ENCODE measurements around the gene VWA3A. TPM values are rescaled to one million over a fixed set of nuclear protein-coding genes. Genes with fewer than 3 reads are reported as not detected.
"Not testable (repeated sequence)": the region's sequence is repeated elsewhere in the genome, so short reads cannot be mapped to it uniquely, and the experiment has no call there.

Gene VWA3A
- total RNA-seq, 1 donor from 2014 or later, result not detected

- DNase-seq (ENCODE audit: low read depth), result no peak
Observed at GRCh38 chr16:22088642-22089041, 3.7 kb upstream of the VWA3A start.

DNA sequence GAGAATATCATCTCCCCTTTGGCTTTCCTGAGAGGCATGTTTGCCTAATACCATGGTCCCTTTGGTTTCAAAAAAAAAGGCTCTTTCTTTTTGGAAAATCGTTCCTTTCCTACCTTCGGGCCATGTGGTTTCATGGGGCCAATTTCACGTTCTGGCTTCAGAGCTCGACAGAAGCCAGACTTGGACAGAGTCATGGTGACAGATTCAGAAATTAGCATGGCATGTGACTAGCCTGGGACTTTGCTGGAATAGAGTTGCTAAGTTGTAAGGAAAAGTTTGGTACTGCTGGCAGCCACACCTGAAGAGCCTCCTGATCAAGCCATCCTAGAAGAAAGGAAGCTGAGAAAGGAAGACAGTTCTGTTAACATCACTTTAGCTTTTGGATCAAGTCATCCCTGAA, 2.4 kb upstream of the VWA3A start:
- no peak for DNase-seq (ENCODE audit: low read depth)

DNA sequence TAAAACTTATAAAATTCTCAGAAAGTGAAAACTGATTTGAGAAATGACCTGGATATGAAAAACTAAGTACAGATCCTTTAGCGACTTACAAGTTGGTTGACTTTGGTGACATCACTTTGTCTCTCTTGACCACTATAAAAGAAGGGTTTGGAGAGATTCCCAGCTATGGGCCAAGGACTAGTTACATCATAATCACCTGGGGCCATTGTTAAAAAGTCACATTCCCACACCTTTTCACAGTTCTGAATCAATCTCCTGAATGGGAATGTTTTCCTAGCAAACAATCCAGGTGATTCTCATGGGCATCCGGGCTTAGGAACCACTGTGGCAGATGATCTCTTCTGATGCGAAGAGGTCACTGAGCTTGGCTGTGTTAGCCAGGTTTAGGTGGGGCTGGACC, 620 bp upstream of the VWA3A start:
- DNase-seq (ENCODE audit: low read depth), result no peak

DNA sequence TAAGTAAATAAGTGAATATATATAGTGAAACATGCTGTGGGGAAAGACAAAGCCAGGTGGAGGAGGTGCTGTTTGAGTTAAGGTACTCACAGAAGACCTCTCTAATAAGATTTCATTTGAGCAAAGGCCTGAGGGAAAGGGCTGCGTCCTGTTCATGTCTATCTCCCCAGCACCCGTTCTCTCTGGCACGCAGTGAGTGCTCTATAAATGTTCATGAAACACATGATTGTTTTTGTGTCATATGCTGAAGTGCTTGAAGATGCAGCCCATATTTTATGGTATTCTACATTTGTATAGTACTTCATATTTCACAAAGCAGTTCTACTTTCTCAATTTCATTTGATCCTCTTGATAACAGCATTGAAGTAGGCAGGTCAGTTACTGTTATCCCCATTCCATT, 990 bp downstream of the VWA3A start:
- DNase-seq (ENCODE audit: low read depth), result no peak

GRCh38 chr16:22093996-22094395, 1.7 kb downstream of the VWA3A start:
- DNase-seq (ENCODE audit: low read depth), result no peak

GRCh38 chr16:22098405-22099255, 6.3 kb downstream of the VWA3A start:
- peak; percentile 56 for DNase-seq (ENCODE audit: low read depth)

DNA sequence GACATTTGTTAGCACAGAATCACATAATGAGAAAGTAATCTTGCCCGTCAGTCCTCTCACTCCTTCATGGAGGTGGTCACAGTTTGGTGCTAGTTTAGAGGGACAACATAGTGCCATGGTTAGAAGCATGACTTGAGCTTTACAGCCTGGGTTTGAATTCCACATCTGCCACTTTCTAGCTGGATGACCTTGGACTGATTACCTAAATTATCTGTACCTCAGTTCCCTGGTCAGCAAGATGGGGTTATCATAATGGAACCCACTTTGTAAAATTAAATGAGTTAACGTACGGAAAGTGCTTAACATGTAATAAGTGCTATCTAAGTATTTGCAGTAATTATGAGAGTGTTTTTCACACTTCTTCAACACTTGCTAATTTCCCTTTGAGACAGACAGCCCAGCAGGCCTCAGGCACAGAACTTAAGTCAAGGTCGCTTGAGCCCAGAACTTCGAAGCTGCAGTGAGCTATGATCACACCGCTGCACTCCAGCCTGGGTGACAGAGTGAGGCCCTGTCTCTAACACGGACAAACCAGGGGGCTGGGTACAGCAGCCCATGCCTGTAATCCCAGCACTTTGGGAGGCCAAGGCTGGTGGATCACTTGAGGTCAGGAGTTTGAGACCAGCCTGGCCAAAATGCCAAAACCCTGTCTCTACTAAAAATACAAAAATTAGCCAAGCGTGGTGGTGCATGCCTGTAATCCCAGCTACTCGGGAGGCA, 7.1 kb downstream of the VWA3A start:
- no peak for DNase-seq (ENCODE audit: low read depth)

DNA sequence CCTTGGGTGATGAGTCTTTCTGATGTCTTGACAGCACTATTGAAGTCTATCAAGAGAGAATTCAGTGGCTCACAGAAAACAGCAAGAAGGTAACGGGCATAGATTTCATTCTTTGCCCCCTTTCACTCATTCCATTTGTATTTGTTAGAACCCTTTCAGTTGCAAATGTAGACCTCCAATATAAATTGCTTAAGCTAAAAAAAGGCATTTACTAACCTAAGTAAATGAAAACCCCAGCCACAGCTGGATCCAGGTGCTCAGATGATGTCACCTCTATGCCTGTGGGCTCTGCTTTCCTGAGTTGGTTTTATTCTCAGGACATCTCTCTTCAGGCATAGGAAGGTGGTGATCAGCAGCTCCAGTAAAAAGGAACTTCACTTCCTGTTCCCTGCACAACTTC, 11.1 kb downstream of the VWA3A start:
- DNase-seq (ENCODE audit: low read depth), result no peak

GRCh38 chr16:22109258-22109898, 17.0 kb downstream of the VWA3A start:
- DNase-seq (ENCODE audit: low read depth), result no peak

DNA sequence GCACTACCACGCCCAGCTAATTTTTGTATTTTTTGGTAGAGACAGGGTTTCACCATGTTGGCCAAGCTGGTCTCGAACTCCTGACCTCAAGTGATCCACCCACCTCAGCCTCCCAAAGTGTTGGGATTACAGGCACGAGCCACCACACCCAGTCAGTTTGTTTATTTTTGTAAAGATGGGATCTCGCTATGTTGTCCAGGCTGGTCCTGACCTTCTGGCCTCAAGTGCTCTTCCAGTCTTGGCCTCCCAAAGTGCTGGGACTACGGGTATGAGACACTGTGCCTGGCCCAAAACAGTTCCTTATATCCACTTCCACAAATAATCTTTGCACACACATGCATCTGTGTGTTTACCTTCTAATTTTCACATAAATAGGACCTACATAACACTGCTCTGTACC, 19.3 kb downstream of the VWA3A start:
- not testable (repeated sequence) for DNase-seq (ENCODE audit: low read depth)

- DNase-seq (ENCODE audit: low read depth), result no peak
Observed at GRCh38 chr16:22116095-22116700, 23.9 kb downstream of the VWA3A start.

GRCh38 chr16:22117609-22118008, 25.3 kb downstream of the VWA3A start:
- DNase-seq (ENCODE audit: low read depth), result no peak

- DNase-seq (ENCODE audit: low read depth), result no peak
Observed at GRCh38 chr16:22120440-22120839, 28.1 kb downstream of the VWA3A start.

GRCh38 chr16:22122239-22122638, 29.9 kb downstream of the VWA3A start:
- DNase-seq (ENCODE audit: low read depth), result no peak

DNA sequence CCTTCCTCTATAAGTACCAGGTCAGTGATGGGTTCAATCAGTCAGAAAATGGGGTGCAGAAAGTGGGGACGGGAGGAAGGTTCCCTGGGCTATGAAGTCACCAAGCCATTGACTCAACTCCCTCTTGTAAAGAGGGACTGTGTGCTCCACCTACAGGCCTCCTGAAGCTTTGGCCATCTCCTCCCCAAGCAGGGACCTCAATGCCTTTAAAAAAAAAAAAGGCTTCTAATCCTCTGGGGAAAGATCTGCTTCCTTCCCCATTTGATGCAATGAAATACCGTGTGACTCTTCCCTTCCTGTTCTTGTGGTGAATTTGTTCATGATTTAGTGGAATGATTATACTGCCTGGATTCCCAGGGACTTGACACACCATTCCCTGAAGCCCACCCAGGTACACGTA, 30.8 kb downstream of the VWA3A start:
- no peak for DNase-seq (ENCODE audit: low read depth)

DNA sequence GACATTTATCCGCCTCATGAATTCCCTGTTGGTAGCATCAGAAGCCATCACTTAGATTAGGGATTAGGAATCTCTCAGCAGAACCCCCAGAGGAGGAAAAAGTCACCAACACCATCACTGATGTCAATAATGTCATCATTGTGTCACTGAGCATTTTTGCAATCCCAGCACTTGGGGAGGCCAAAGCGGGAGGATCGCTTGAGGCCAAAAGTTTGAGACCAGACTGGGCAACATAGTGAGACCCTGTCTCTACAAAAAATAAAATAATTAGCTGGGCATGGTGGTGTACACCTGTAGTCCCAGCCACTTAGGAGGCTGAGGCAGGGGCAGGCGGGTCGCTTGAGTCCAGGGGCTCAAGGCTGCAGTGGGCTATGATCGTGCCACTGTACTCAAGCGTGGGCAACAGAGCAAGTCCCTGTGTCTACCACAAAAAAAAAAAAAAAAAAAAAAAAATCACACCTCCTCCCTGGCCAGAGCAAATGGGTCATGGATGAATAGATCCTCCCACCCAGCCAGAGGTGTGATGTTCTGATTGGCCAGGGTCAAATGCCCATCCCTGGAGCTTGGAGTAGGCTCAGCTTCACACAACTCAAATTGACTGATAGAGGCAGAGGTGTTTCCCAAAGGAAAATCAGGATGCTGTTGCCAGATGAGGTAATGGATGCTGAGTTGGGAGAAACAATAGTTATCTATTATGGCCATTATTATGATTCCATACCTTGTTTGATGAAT, 31.6 kb downstream of the VWA3A start:
- DNase-seq (ENCODE audit: low read depth), result no peak

GRCh38 chr16:22124583-22125284, 32.4 kb downstream of the VWA3A start:
- DNase-seq (ENCODE audit: low read depth), result no peak

- DNase-seq (ENCODE audit: low read depth), result no peak
Observed at GRCh38 chr16:22126037-22126558, 33.8 kb downstream of the VWA3A start.

DNA sequence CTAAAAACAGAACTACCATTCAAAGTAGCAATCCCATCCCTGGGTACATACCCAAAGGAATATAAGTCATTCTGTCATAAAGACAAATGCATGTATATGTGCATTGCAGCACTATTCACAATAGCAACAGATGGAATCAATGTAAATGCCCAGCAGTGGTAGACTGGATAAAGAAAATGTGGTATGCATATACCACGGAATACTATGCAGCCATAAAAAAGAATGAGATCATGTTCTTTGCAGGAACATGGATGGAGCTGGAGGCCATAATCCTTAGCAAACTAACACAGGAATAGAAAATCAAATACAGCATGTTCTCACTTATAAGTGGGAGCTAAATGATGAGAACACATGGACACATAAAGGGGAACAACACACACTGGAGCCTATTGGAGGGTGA, 36.2 kb downstream of the VWA3A start:
- DNase-seq (ENCODE audit: low read depth), result not testable (repeated sequence)

DNA sequence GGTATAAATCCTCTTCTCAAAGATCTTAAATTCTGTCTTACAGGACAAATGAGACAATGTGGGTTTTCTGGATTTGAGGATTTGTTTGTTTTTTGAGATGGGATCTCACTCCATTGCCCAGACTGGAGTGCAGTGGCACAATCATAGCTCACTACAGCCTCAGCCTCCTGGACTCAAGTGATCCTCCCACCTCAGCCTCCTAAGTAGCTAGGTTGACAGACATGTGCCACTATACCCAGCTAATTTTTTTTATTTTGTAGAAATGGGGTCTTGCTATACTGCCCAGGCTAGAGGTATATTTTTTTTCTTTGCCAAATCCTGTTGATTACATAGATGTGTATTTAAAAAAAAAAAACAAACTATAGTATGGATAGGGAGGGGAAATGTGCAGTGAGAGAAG, 38.2 kb downstream of the VWA3A start:
- DNase-seq (ENCODE audit: low read depth), result no peak

All from myocyte (in vitro differentiated cells).